HuH-7.5 (cell line): ENCODE data around the gene SIK1.
"Not testable (repeated sequence)": the region's sequence is repeated elsewhere in the genome, so short reads cannot be mapped to it uniquely, and the experiment has no call there.

ENCODE experiments used
- DNase-seq: peaks from one replicate; pipeline ENCODE4 v3.0.0; 2011; ENCODE audit warnings: low spot score

The SIK1 gene

GRCh38 chr21:43439316-43440075 is 12.6 kb upstream of the SIK1 start:
- not testable (repeated sequence) for DNase-seq

- not testable (repeated sequence) for DNase-seq
Measured at GRCh38 chr21:43436272-43436671, 9.3 kb upstream of the SIK1 start.

GRCh38 chr21:43433340-43434136 is 6.6 kb upstream of the SIK1 start:
- not testable (repeated sequence) for DNase-seq

GRCh38 chr21:43430830-43431416 is 4.0 kb upstream of the SIK1 start:
- not testable (repeated sequence) for DNase-seq

- not testable (repeated sequence) for DNase-seq
Measured at GRCh38 chr21:43428964-43429363, 2.0 kb upstream of the SIK1 start.

GRCh38 chr21:43427242-43427559 is 270 bp upstream of the SIK1 start:
- DNase-seq, result not testable (repeated sequence)

GRCh38 chr21:43426004-43426403 is 927 bp downstream of the SIK1 start:
- DNase-seq, result not testable (repeated sequence)

GRCh38 chr21:43419475-43419874 is 7.5 kb downstream of the SIK1 start:
- not testable (repeated sequence) for DNase-seq

- not testable (repeated sequence) for DNase-seq
Measured at GRCh38 chr21:43414576-43414975, 12.4 kb downstream of the SIK1 start.

- DNase-seq, result not testable (repeated sequence)
Measured at GRCh38 chr21:43412020-43412788, 14.7 kb downstream of the SIK1 start.

GRCh38 chr21:43410456-43411068 is 16.4 kb downstream of the SIK1 start:
- DNase-seq, result not testable (repeated sequence)

GRCh38 chr21:43407139-43407538 is 19.8 kb downstream of the SIK1 start:
- DNase-seq, result not testable (repeated sequence)

- not testable (repeated sequence) for DNase-seq
Measured at GRCh38 chr21:43404450-43404849, 22.5 kb downstream of the SIK1 start.

GRCh38 chr21:43403651-43404430 is 23.1 kb downstream of the SIK1 start:
- not testable (repeated sequence) for DNase-seq

- not testable (repeated sequence) for DNase-seq
Measured at GRCh38 chr21:43401125-43401524, 25.8 kb downstream of the SIK1 start.

GRCh38 chr21:43399595-43400015 is 27.3 kb downstream of the SIK1 start:
- DNase-seq, result not testable (repeated sequence)

GRCh38 chr21:43399136-43399535 is 27.8 kb downstream of the SIK1 start:
- DNase-seq, result not testable (repeated sequence)

- not testable (repeated sequence) for DNase-seq
Measured at GRCh38 chr21:43398533-43398932, 28.4 kb downstream of the SIK1 start.

- not testable (repeated sequence) for DNase-seq
Measured at GRCh38 chr21:43398000-43398399, 28.9 kb downstream of the SIK1 start.

GRCh38 chr21:43397439-43397808 is 29.5 kb downstream of the SIK1 start:
- not testable (repeated sequence) for DNase-seq
